Measurements from ENCODE around the gene BEST1. TPM values are rescaled to one million over a fixed set of nuclear protein-coding genes. Genes with fewer than 3 reads are reported as not detected.

The BEST1 gene
- polyA plus RNA-seq, 2 of the 4 experiments (the other 2 are of a cell fraction) = 1.2 to 1.9 TPM

GRCh38 chr11:61971248-61972111 lies 21.3 kb downstream of the BEST1 start (continued):
- TF ChIP-seq HMGXB4 (CRISPR knock-in tag; IDR thresholded peaks at IDR 0.05; ENCODE audit: borderline replicate concordance) (no peak), EP300 (IDR thresholded peaks at IDR 0.05) (peak; percentile 92 to 97), CHD4 (IDR thresholded peaks at IDR 0.05; ENCODE audit: borderline replicate concordance) (no peak), TFCP2L1 (CRISPR knock-in tag; IDR thresholded peaks at IDR 0.05) (no peak), NR3C1 (IDR thresholded peaks at IDR 0.05) (no peak), MYC (IDR thresholded peaks at IDR 0.05; ENCODE audit: borderline replicate concordance, low read length) (peak; percentile 55; the same call in 1 of the 2 replicates), MAX (IDR thresholded peaks at IDR 0.05) (peak; percentile 94), RNF2 (IDR thresholded peaks at IDR 0.05; ENCODE audit: borderline replicate concordance, low read depth) (no peak), POLR2A (IDR thresholded peaks at IDR 0.05; ENCODE audit: low read length) (no peak; the same call in 1 of the 2 replicates), ZFP36 (IDR thresholded peaks at IDR 0.05; ENCODE audit: borderline replicate concordance, partially characterized antibody) (no peak), RARB (CRISPR knock-in tag; IDR thresholded peaks at IDR 0.05) (peak; percentile 57; the same call in 1 of the 2 replicates), CBX8 (IDR thresholded peaks at IDR 0.05) (no peak), NFE2L2 (conservative IDR thresholded peaks at IDR 0.05; ENCODE audit: low read length) (peak; percentile 99), CBX2 (IDR thresholded peaks at IDR 0.05; ENCODE audit: borderline replicate concordance, low read depth) (no peak), ZC3H11A (IDR thresholded peaks at IDR 0.05) (no peak), PHF8 (IDR thresholded peaks at IDR 0.05; ENCODE audit: borderline replicate concordance, low read depth) (no peak), HDAC2 (IDR thresholded peaks at IDR 0.05) (no peak), RAD21 (conservative IDR thresholded peaks at IDR 0.05 in 1 of 2, IDR thresholded peaks at IDR 0.05 in 1 of 2) (peak; percentile 29 to 59; a peak in 4 of 5 replicates), JUN (IDR thresholded peaks at IDR 0.05) (peak; percentile 91 to 93), CEBPB (IDR thresholded peaks at IDR 0.05) (peak in 1 of 2 experiments; percentile 31; a peak in 1 of 4 replicates)
- TF ChIP-seq, protein P1, sequence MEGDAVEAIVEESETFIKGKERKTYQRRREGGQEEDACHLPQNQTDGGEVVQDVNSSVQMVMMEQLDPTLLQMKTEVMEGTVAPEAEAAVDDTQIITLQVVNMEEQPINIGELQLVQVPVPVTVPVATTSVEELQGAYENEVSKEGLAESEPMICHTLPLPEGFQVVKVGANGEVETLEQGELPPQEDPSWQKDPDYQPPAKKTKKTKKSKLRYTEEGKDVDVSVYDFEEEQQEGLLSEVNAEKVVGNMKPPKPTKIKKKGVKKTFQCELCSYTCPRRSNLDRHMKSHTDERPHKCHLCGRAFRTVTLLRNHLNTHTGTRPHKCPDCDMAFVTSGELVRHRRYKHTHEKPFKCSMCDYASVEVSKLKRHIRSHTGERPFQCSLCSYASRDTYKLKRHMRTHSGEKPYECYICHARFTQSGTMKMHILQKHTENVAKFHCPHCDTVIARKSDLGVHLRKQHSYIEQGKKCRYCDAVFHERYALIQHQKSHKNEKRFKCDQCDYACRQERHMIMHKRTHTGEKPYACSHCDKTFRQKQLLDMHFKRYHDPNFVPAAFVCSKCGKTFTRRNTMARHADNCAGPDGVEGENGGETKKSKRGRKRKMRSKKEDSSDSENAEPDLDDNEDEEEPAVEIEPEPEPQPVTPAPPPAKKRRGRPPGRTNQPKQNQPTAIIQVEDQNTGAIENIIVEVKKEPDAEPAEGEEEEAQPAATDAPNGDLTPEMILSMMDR (IDR thresholded peaks at IDR 0.05) = no peak
- TF ChIP-seq, protein P2, sequence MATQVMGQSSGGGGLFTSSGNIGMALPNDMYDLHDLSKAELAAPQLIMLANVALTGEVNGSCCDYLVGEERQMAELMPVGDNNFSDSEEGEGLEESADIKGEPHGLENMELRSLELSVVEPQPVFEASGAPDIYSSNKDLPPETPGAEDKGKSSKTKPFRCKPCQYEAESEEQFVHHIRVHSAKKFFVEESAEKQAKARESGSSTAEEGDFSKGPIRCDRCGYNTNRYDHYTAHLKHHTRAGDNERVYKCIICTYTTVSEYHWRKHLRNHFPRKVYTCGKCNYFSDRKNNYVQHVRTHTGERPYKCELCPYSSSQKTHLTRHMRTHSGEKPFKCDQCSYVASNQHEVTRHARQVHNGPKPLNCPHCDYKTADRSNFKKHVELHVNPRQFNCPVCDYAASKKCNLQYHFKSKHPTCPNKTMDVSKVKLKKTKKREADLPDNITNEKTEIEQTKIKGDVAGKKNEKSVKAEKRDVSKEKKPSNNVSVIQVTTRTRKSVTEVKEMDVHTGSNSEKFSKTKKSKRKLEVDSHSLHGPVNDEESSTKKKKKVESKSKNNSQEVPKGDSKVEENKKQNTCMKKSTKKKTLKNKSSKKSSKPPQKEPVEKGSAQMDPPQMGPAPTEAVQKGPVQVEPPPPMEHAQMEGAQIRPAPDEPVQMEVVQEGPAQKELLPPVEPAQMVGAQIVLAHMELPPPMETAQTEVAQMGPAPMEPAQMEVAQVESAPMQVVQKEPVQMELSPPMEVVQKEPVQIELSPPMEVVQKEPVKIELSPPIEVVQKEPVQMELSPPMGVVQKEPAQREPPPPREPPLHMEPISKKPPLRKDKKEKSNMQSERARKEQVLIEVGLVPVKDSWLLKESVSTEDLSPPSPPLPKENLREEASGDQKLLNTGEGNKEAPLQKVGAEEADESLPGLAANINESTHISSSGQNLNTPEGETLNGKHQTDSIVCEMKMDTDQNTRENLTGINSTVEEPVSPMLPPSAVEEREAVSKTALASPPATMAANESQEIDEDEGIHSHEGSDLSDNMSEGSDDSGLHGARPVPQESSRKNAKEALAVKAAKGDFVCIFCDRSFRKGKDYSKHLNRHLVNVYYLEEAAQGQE (IDR thresholded peaks at IDR 0.05) = no peak
- TF ChIP-seq, protein P3, sequence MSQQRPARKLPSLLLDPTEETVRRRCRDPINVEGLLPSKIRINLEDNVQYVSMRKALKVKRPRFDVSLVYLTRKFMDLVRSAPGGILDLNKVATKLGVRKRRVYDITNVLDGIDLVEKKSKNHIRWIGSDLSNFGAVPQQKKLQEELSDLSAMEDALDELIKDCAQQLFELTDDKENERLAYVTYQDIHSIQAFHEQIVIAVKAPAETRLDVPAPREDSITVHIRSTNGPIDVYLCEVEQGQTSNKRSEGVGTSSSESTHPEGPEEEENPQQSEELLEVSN (IDR thresholded peaks at IDR 0.05; ENCODE audit: borderline replicate concordance, low read depth) = peak; percentile 71

Measured in A549 (cell line).